Medulla oblongata (tissue), 1 donor: ENCODE results near the gene NAA10.
A peak's percentile ranks its signal among the peaks of the same experiment; 100 is the strongest.

Experiments
- DNase-seq: peaks from one replicate; pipeline ENCODE4 v3.0.0-alpha.2; 2015; ENCODE audit errors: extremely low spot score

Gene NAA10

GRCh38 chrX:153909024-153909979 lies 25.5 kb downstream of the NAA10 start:
- DNase-seq, result no peak

- no peak for DNase-seq
These were observed 26.5 kb downstream of the NAA10 start for GRCh38 chrX:153908219-153908860.

- DNase-seq, result no peak
These were observed 27.4 kb downstream of the NAA10 start for GRCh38 chrX:153907456-153907855.

- no peak for DNase-seq
These were observed 28.5 kb downstream of the NAA10 start for GRCh38 chrX:153906126-153906917.

- DNase-seq, result no peak
These were observed 29.2 kb downstream of the NAA10 start for GRCh38 chrX:153905481-153906095.

GRCh38 chrX:153903991-153904957 lies 30.6 kb downstream of the NAA10 start, which contains the start of gene AVPR2:
Gene AVPR2, plus strand, starts transcription at chrX:153904673. Its CDS starts 473 bp downstream, at chrX:153905146.
- no peak for DNase-seq

- DNase-seq, result no peak
These were observed 31.4 kb downstream of the NAA10 start for GRCh38 chrX:153903238-153903980.

GRCh38 chrX:153902385-153902784 lies 32.5 kb downstream of the NAA10 start:
- DNase-seq, result no peak

- DNase-seq, result no peak
These were observed 33.1 kb downstream of the NAA10 start for GRCh38 chrX:153901753-153902140.

- peak; percentile 30 for DNase-seq
These were observed 33.7 kb downstream of the NAA10 start for GRCh38 chrX:153900831-153901752.

GRCh38 chrX:153897899-153898298 lies 36.9 kb downstream of the NAA10 start:
- no peak for DNase-seq

- no peak for DNase-seq
These were observed 45.7 kb downstream of the NAA10 start for GRCh38 chrX:153889123-153889522.

GRCh38 chrX:153888344-153888743 lies 46.5 kb downstream of the NAA10 start:
- DNase-seq, result no peak

- no peak for DNase-seq
These were observed 47.5 kb downstream of the NAA10 start for GRCh38 chrX:153887385-153887784.

- DNase-seq, result no peak
These were observed 47.9 kb downstream of the NAA10 start for GRCh38 chrX:153886915-153887314.

GRCh38 chrX:153885968-153886903 lies 48.6 kb downstream of the NAA10 start, which contains the start of gene L1CAM:
Gene L1CAM, minus strand, starts transcription at chrX:153886173. Its CDS starts 10,337 bp downstream, at chrX:153875836.
- DNase-seq, result no peak

- DNase-seq, result no peak
These were observed 49.5 kb downstream of the NAA10 start for GRCh38 chrX:153885208-153885787.
